Gastrocnemius medialis (tissue), 4 donors: ENCODE data around the gene MFSD6. TPM values are rescaled to one million over a fixed set of nuclear protein-coding genes. Genes with fewer than 3 reads are reported as not detected.

ENCODE experiments used
- ATAC-seq, 2 donors: fragments of 150-250 bp; one replicate each; pipeline ENCODE4 v1.9.1; 2016
- DNase-seq, 2 donors: peaks; one replicate each; pipeline ENCODE4 v3.0.0-alpha.2; 2019
- H3K27ac ChIP-seq, 4 donors: fragments of 200-600 bp; sonication (generic); 1 replicate in 1 of 4; 2 replicates in 3 of 4; pipeline ENCODE4 v1.5.1; 2016 to 2018; ENCODE audit warnings: mild to moderate bottlenecking in 2 of 4, moderate library complexity in 1 of 4
- H3K27me3 ChIP-seq, 3 donors: fragments of 200-600 bp; sonication (generic) in 2 of 3; 1 replicate in 1 of 3; 2 replicates in 2 of 3; pipeline versions ENCODE4 v1.5.1 to v1.6.0; 2016 to 2019; ENCODE audit warnings: mild to moderate bottlenecking in 1 of 3, moderate library complexity in 1 of 3
- H3K36me3 ChIP-seq, 2 donors: fragments of 200-600 bp; sonication (generic) in 1 of 2; one replicate each; pipeline ENCODE4 v1.5.1; 2017 to 2018
- H3K4me1 ChIP-seq, 2 donors: fragments of 200-600 bp; sonication (generic) in 1 of 2; one replicate each; pipeline ENCODE4 v1.5.1; 2016 to 2017; ENCODE audit warnings: mild to moderate bottlenecking in 2 of 2
- H3K4me3 ChIP-seq, 4 donors: fragments of 200-600 bp; sonication (generic) in 3 of 4; 1 replicate in 1 of 4; 2 replicates in 3 of 4; pipeline ENCODE4 v1.5.1; 2016 to 2019; ENCODE audit warnings: mild to moderate bottlenecking in 2 of 4
- H3K9me3 ChIP-seq, 3 donors: fragments of 200-600 bp; sonication (generic) in 2 of 3; 1 replicate in 1 of 3; 2 replicates in 2 of 3; pipeline ENCODE4 v1.5.1; 2016 to 2019
- CTCF ChIP-seq, 5 experiments: fragments of 450-650 bp in 3 of 5; fragments of 200-600 bp in 2 of 5; sonication (generic) in 2 of 5; IDR thresholded peaks in 4 of 5; conservative IDR thresholded peaks in 1 of 5; 1 replicate in 4 of 5; 2 replicates in 1 of 5; pipeline ENCODE4 v1.5.1; 2016 to 2019; ENCODE audit warnings: antibody characterized with exemption in 5 of 5, mild to moderate bottlenecking in 3 of 5, moderate library complexity in 3 of 5
- POLR2A ChIP-seq, 2 donors: fragments of 450-650 bp; IDR thresholded peaks; one replicate each; pipeline ENCODE4 v1.6.1; 2017; ENCODE audit warnings: antibody characterized with exemption in 2 of 2, mild to moderate bottlenecking in 2 of 2, moderate library complexity in 2 of 2
- in situ Hi-C, 4 donors: fragments of 200-750 bp; cut with MboI; loops; one replicate each; pipeline versions ENCODE4 v1.15.0 to v1.8.0; 2017; ENCODE audit warnings: low sequenced_read_pairs in 4 of 4
- intact Hi-C: fragments of 100-400 bp; cut with DNase I; formaldehyde crosslinking; loops from one replicate; pipeline ENCODE4 v1.15.1; 2023; ENCODE audit warnings: low total_unique reads
- total RNA-seq, 4 donors: library from RNA; depleted of rRNA; stranded (reverse); fragments of >200 nt; gene quantifications; one replicate each; pipeline versions ENCODE4 v1.1.0 to v1.2.3, GENCODE V29; 2016

The MFSD6 gene
- total RNA-seq, 4 donors from 2014 or later, result 9.3 to 20.3 (median 12.5) TPM

- in situ Hi-C loops, result loop anchor here in 1 of 4 donors (10.0 to 25.0 kb wide), 2 partner anchors 107 to 206 kb away; partner anchors contain the start of gene NAB1
- Histone ChIP-seq H3K36me3 (no peaks in the 10 kb centered on the region), H3K27ac (no peak overlapping the region), H3K9me3 (no peaks in the 10 kb centered on the region), H3K4me3 (no peak overlapping the region), H3K4me1 (peaks cover 6 to 10% of the 10 kb centered on the region in 2 donors), H3K27me3 (no peaks in the 10 kb centered on the region)
- ATAC-seq (no peak), DNase-seq (no peak)
- intact Hi-C loops, result loop anchor here (10.0 kb wide), 1 partner anchor 484 kb away; the partner anchor contains the start of gene STAT1
- TF ChIP-seq POLR2A (IDR thresholded peaks at IDR 0.05) (no peak), CTCF (IDR thresholded peaks at IDR 0.05 in 4 of 5, conservative IDR thresholded peaks at IDR 0.05 in 1 of 5) (no peak)
Observed at GRCh38 chr2:190530248-190530900, 122.2 kb downstream of the MFSD6 start.

- no peaks in the 10 kb centered on the region for H3K9me3 ChIP-seq
- DNase-seq (no peak), ATAC-seq (no peak)
- TF ChIP-seq POLR2A (IDR thresholded peaks at IDR 0.05) (no peak), CTCF (IDR thresholded peaks at IDR 0.05 in 4 of 5, conservative IDR thresholded peaks at IDR 0.05 in 1 of 5) (no peak)
- peaks cover 11 to 13% of the 10 kb centered on the region in 2 donors for H3K4me1 ChIP-seq
- intact Hi-C loops, result loop anchor here (10.0 kb wide), 1 partner anchor 482 kb away; the partner anchor contains the start of gene STAT1
- peak overlapping the region in 1 of 4 donors; percentile 2 for H3K27ac ChIP-seq
- no peaks in the 10 kb centered on the region for H3K36me3 ChIP-seq
- no peaks in the 10 kb centered on the region for H3K27me3 ChIP-seq
- in situ Hi-C loops, result loop anchor here in 1 of 4 donors (10.0 to 25.0 kb wide), 2 partner anchors 105 to 208 kb away; partner anchors contain the start of gene NAB1
- H3K4me3 ChIP-seq, result no peak overlapping the region
Observed at GRCh38 chr2:190532581-190532980, 124.4 kb downstream of the MFSD6 start.

GRCh38 chr2:190533175-190533967 lies 125.2 kb downstream of the MFSD6 start:
- peak in 1 of 2 donors; percentile 16 for DNase-seq
- no peak for ATAC-seq
- in situ Hi-C loops, result loop anchor here in 1 of 4 donors (10.0 to 25.0 kb wide), 2 partner anchors 104 to 209 kb away; partner anchors contain the start of gene NAB1

GRCh38 chr2:190533968-190534309 lies 125.8 kb downstream of the MFSD6 start:
- Histone ChIP-seq H3K27me3 (no peaks in the 10 kb centered on the region), H3K4me1 (peaks cover 11 to 13% of the 10 kb centered on the region in 2 donors), H3K27ac (peak overlapping the region; percentile 85 to 95 (median 87)), H3K36me3 (no peaks in the 10 kb centered on the region), H3K4me3 (peak overlapping the region; percentile 59 to 81 (median 68)), H3K9me3 (peaks cover 0 to 1% (median 0%) of the 10 kb centered on the region in 3 donors)
- intact Hi-C loops, result loop anchor here (2.0 to 10.0 kb wide), 2 partner anchors 115 to 481 kb away; partner anchors contain the start of genes NAB1 and STAT1
- ATAC-seq (peak; percentile 24 to 51), DNase-seq (no peak)
- in situ Hi-C loops, result loop anchor here in 1 of 4 donors (10.0 to 25.0 kb wide), 2 partner anchors 103 to 209 kb away; partner anchors contain the start of gene NAB1
- TF ChIP-seq POLR2A (IDR thresholded peaks at IDR 0.05), result no peak
- TF ChIP-seq CTCF (IDR thresholded peaks at IDR 0.05 in 4 of 5, conservative IDR thresholded peaks at IDR 0.05 in 1 of 5), result no peak

More at GRCh38 chr2:190533175-190533967, 125.2 kb downstream of the MFSD6 start:
- Histone ChIP-seq H3K4me1 (peaks cover 11 to 13% of the 10 kb centered on the region in 2 donors), H3K27me3 (no peaks in the 10 kb centered on the region), H3K27ac (peak overlapping the region; percentile 85 to 95 (median 87)), H3K9me3 (no peaks in the 10 kb centered on the region), H3K4me3 (peak overlapping the region; percentile 59 to 81 (median 68)), H3K36me3 (no peaks in the 10 kb centered on the region)
- intact Hi-C loops, result loop anchor here (10.0 kb wide), 1 partner anchor 481 kb away; the partner anchor contains the start of gene STAT1
- no peak for TF ChIP-seq CTCF (IDR thresholded peaks at IDR 0.05 in 4 of 5, conservative IDR thresholded peaks at IDR 0.05 in 1 of 5)
